Liver (tissue), 9 donors: ENCODE data around the gene CCDC88C. TPM values are rescaled to one million over a fixed set of nuclear protein-coding genes. Genes with fewer than 3 reads are reported as not detected.

Experiments used
- DNase-seq: peaks from one replicate; pipeline ENCODE4 v3.0.0-alpha.2; 2017; ENCODE audit warnings: low spot score
- H3K27ac ChIP-seq, 2 donors: one replicate each; pipeline ENCODE4 v1.7.0; 2013; ENCODE audit warnings: inconsistent platforms in 2 of 2, low read length in 2 of 2, control low read depth in 1 of 2, low read depth in 1 of 2, mild to moderate bottlenecking in 1 of 2
- H3K27me3 ChIP-seq, 4 donors: one replicate each; pipeline versions ENCODE4 v1.6.1 to v1.7.0; 2013; ENCODE audit warnings: low read length in 3 of 4, inconsistent platforms in 1 of 4, mild to moderate bottlenecking in 1 of 4, moderate library complexity in 1 of 4; ENCODE audit not compliant: control insufficient read depth in 4 of 4, insufficient read depth in 4 of 4
- H3K36me3 ChIP-seq, 4 donors: one replicate each; pipeline versions ENCODE4 v1.6.1 to v1.7.0; 2013; ENCODE audit warnings: low read length in 3 of 4, mild to moderate bottlenecking in 3 of 4, low read depth in 1 of 4, moderate library complexity in 1 of 4; ENCODE audit not compliant: control insufficient read depth in 4 of 4, insufficient read depth in 3 of 4
- H3K4me1 ChIP-seq, 4 donors: one replicate each; pipeline versions ENCODE4 v1.6.1 to v1.7.0; 2013; ENCODE audit warnings: low read length in 3 of 4, mild to moderate bottlenecking in 3 of 4, moderate library complexity in 1 of 4; ENCODE audit not compliant: control insufficient read depth in 4 of 4, insufficient read depth in 4 of 4
- H3K4me3 ChIP-seq, 3 donors: one replicate each; pipeline versions ENCODE4 v1.6.1 to v1.7.0; 2013; ENCODE audit warnings: low read length in 3 of 3, control low read depth in 1 of 3, low read depth in 1 of 3, mild to moderate bottlenecking in 1 of 3
- H3K9ac ChIP-seq, 2 donors: one replicate each; pipeline ENCODE4 v1.7.0; 2013; ENCODE audit warnings: low read length in 2 of 2, mild to moderate bottlenecking in 2 of 2, moderate library complexity in 2 of 2, control low read depth in 1 of 2, low read depth in 1 of 2
- H3K9me3 ChIP-seq, 4 donors: one replicate each; pipeline versions ENCODE4 v1.6.1 to v1.7.0; 2013; ENCODE audit warnings: low read length in 3 of 4; ENCODE audit not compliant: control insufficient read depth in 4 of 4
- EGR1 ChIP-seq, 2 donors: IDR thresholded peaks; 2 replicates each; pipeline ENCODE4 v1.6.1; 2016 to 2018; ENCODE audit warnings: antibody characterized with exemption in 2 of 2, low read depth in 2 of 2
- FOXA1 ChIP-seq: IDR thresholded peaks from 2 replicates; pipeline ENCODE4 v1.6.1; 2016; ENCODE audit warnings: antibody characterized with exemption
- FOXA2 ChIP-seq: IDR thresholded peaks from 2 replicates; pipeline ENCODE4 v1.6.1; 2016; ENCODE audit warnings: antibody characterized with exemption
- GABPA ChIP-seq, 2 donors: IDR thresholded peaks in 1 of 2; conservative IDR thresholded peaks in 1 of 2; 2 replicates each; pipeline ENCODE4 v1.6.1; 2016; ENCODE audit warnings: antibody characterized with exemption in 2 of 2, mild to moderate bottlenecking in 1 of 2, moderate library complexity in 1 of 2
- HNF4A ChIP-seq, 2 donors: conservative IDR thresholded peaks; 2 replicates each; pipeline ENCODE4 v1.6.1; 2016; ENCODE audit warnings: antibody characterized with exemption in 2 of 2, mild to moderate bottlenecking in 2 of 2
- HNF4G ChIP-seq: IDR thresholded peaks from 2 replicates; pipeline ENCODE4 v1.6.1; 2016; ENCODE audit warnings: antibody characterized with exemption
- JUND ChIP-seq, 2 donors: IDR thresholded peaks; 2 replicates each; pipeline ENCODE4 v1.6.1; 2016; ENCODE audit warnings: antibody characterized with exemption in 2 of 2
- NR2F2 ChIP-seq: IDR thresholded peaks from 2 replicates; pipeline ENCODE4 v1.6.1; 2016; ENCODE audit warnings: antibody characterized with exemption
- RAD21 ChIP-seq, 2 donors: IDR thresholded peaks; 2 replicates each; pipeline ENCODE4 v1.6.1; 2016; ENCODE audit warnings: antibody characterized with exemption in 2 of 2, mild to moderate bottlenecking in 2 of 2
- RXRA ChIP-seq, 2 donors: IDR thresholded peaks; 2 replicates each; pipeline ENCODE4 v1.6.1; 2017 to 2018; ENCODE audit warnings: antibody characterized with exemption in 2 of 2, mild to moderate bottlenecking in 1 of 2
- SP1 ChIP-seq: IDR thresholded peaks from 2 replicates; pipeline ENCODE4 v1.6.1; 2018; ENCODE audit warnings: antibody characterized with exemption, mild to moderate bottlenecking
- TAF1 ChIP-seq: conservative IDR thresholded peaks from 2 replicates; pipeline ENCODE4 v1.6.1; 2016; ENCODE audit warnings: antibody characterized with exemption, mild to moderate bottlenecking
- YY1 ChIP-seq: IDR thresholded peaks from 2 replicates; pipeline ENCODE4 v1.6.1; 2016; ENCODE audit warnings: antibody characterized with exemption, mild to moderate bottlenecking
- WGBS: extraction: QIAGEN DNeasy Blood & Tissue Kit; methylation state at CpG from one replicate; pipeline ENCODE4 v1.1.7; 2013; 5-methylcytosine and 5-hydroxymethylcytosine counted together
- polyA plus RNA-seq, 2 donors: library from polyadenylated mRNA; stranded (reverse) in 1 of 2; unstranded in 1 of 2; fragments of 200-250 nt in 1 of 2; fragments of >200 nt in 1 of 2; fragmentation: Nextera tagmentation in 1 of 2; extraction: Ambion mirVana in 1 of 2; gene quantifications; one replicate each; pipeline versions ENCODE4 v1.2.1 to v1.2.3, GENCODE V29; 2013 to 2015
- total RNA-seq, 2 donors: library from RNA; depleted of rRNA; stranded (reverse); fragments of >200 nt; gene quantifications; one replicate each; pipeline ENCODE4 v1.2.3, GENCODE V29; 2014
- TF ChIP-seq, protein P1 (sequence below): IDR thresholded peaks from 2 replicates; pipeline ENCODE4 v1.6.1; 2016; ENCODE audit warnings: antibody characterized with exemption
- TF ChIP-seq, protein P2 (sequence below): fragments of 150-350 bp; IDR thresholded peaks from 2 replicates; pipeline ENCODE4 v1.5.1; 2017; ENCODE audit warnings: improper control_type of control experiment, low read depth, low read length; ENCODE audit not compliant: missing input control
- TF ChIP-seq, protein P3 (sequence below): IDR thresholded peaks from 2 replicates; pipeline ENCODE4 v1.6.1; 2016; ENCODE audit warnings: antibody characterized with exemption
- TF ChIP-seq, protein P4 (sequence below): IDR thresholded peaks from 2 replicates; pipeline ENCODE4 v1.6.1; 2016; ENCODE audit warnings: antibody characterized with exemption
- TF ChIP-seq, protein P5 (sequence below): IDR thresholded peaks from 2 replicates; pipeline ENCODE4 v1.6.1; 2016; ENCODE audit warnings: antibody characterized with exemption, mild to moderate bottlenecking
- donor health status: healthy.
- donor health status: healthy.
- donor health status: healthy.
- donor health status: healthy.
- donor health status: healthy.

CCDC88C gene
- total and polyA plus RNA-seq, 4 donors, result 1.3 to 10.8 (median 4.0) TPM

DNA sequence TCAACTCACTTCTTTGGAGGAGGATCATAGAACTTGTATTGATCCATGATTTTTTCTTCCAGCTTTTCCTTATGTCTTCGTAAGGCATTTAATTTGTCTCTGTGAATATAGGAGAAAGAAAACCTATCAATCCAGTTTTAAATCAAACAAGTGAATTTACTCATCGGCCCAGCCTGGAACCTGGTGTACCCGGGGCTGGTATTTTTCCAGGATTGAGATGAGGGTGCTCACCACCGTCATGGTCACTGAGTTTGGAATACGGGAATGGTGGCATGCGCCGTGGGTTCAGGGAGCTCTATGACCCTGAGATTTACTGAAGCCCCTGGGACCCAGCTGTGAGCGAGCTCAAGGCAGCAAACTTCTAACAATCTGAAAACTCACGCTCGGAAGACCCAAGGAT is 126.6 kb downstream of the CCDC88C start:
- H3K36me3 ChIP-seq, result peaks cover 0 to 53% (median 13%) of the 10 kb centered on the region in 4 donors

DNA sequence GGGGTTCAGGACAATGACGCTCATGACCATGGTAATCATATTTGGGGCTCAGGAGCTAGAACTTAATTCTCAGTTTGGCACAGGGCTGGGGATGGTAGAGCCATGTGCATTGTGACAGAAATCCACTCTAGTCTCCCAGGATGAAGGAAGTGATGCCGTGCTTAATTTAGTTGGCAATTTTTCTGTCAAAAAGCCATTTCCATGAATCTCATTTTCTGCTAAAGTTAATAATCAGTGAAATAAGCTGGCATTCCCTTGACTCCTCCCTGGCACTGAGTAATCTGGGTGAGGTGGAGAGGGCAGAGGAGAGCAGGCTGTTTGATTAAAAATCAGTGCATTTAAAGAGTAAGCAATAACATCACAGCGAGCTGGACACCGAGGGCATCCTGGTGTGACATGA is 128.2 kb downstream of the CCDC88C start:
- Histone ChIP-seq H3K9me3 (no peaks in the 10 kb centered on the region), H3K27ac (no peak overlapping the region), H3K27me3 (no peaks in the 10 kb centered on the region), H3K4me1 (no peaks in the 10 kb centered on the region), H3K36me3 (peaks cover 0 to 52% (median 14%) of the 10 kb centered on the region in 4 donors), H3K9ac (no peak overlapping the region), H3K4me3 (no peak overlapping the region)
- WGBS, result 90% methylated on average over 4 of the region's 4 CpGs
- no peak for DNase-seq
- TF ChIP-seq, protein P1, sequence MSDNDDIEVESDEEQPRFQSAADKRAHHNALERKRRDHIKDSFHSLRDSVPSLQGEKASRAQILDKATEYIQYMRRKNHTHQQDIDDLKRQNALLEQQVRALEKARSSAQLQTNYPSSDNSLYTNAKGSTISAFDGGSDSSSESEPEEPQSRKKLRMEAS, result no peak
- TF ChIP-seq RXRA (IDR thresholded peaks at IDR 0.05), result no peak
- no peak for TF ChIP-seq FOXA2
- no peak for TF ChIP-seq GABPA (IDR thresholded peaks at IDR 0.05 in 1 of 2, conservative IDR thresholded peaks at IDR 0.05 in 1 of 2)
- TF ChIP-seq RAD21 (IDR thresholded peaks at IDR 0.05), result no peak
- no peak for TF ChIP-seq FOXA1
- TF ChIP-seq NR2F2, result no peak
- TF ChIP-seq YY1, result no peak
- TF ChIP-seq HNF4A (conservative IDR thresholded peaks at IDR 0.05), result no peak
- TF ChIP-seq EGR1 (IDR thresholded peaks at IDR 0.05; ENCODE audit: low read depth in 2 of 2), result no peak
- no peak for TF ChIP-seq SP1
- TF ChIP-seq, protein P2, sequence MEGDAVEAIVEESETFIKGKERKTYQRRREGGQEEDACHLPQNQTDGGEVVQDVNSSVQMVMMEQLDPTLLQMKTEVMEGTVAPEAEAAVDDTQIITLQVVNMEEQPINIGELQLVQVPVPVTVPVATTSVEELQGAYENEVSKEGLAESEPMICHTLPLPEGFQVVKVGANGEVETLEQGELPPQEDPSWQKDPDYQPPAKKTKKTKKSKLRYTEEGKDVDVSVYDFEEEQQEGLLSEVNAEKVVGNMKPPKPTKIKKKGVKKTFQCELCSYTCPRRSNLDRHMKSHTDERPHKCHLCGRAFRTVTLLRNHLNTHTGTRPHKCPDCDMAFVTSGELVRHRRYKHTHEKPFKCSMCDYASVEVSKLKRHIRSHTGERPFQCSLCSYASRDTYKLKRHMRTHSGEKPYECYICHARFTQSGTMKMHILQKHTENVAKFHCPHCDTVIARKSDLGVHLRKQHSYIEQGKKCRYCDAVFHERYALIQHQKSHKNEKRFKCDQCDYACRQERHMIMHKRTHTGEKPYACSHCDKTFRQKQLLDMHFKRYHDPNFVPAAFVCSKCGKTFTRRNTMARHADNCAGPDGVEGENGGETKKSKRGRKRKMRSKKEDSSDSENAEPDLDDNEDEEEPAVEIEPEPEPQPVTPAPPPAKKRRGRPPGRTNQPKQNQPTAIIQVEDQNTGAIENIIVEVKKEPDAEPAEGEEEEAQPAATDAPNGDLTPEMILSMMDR, result no peak
- no peak for TF ChIP-seq TAF1
- TF ChIP-seq JUND (IDR thresholded peaks at IDR 0.05), result no peak
- TF ChIP-seq, protein P3, sequence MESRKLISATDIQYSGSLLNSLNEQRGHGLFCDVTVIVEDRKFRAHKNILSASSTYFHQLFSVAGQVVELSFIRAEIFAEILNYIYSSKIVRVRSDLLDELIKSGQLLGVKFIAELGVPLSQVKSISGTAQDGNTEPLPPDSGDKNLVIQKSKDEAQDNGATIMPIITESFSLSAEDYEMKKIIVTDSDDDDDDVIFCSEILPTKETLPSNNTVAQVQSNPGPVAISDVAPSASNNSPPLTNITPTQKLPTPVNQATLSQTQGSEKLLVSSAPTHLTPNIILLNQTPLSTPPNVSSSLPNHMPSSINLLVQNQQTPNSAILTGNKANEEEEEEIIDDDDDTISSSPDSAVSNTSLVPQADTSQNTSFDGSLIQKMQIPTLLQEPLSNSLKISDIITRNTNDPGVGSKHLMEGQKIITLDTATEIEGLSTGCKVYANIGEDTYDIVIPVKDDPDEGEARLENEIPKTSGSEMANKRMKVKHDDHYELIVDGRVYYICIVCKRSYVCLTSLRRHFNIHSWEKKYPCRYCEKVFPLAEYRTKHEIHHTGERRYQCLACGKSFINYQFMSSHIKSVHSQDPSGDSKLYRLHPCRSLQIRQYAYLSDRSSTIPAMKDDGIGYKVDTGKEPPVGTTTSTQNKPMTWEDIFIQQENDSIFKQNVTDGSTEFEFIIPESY, result no peak
- TF ChIP-seq, protein P4, sequence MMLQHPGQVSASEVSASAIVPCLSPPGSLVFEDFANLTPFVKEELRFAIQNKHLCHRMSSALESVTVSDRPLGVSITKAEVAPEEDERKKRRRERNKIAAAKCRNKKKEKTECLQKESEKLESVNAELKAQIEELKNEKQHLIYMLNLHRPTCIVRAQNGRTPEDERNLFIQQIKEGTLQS, result no peak
- TF ChIP-seq, protein P5, sequence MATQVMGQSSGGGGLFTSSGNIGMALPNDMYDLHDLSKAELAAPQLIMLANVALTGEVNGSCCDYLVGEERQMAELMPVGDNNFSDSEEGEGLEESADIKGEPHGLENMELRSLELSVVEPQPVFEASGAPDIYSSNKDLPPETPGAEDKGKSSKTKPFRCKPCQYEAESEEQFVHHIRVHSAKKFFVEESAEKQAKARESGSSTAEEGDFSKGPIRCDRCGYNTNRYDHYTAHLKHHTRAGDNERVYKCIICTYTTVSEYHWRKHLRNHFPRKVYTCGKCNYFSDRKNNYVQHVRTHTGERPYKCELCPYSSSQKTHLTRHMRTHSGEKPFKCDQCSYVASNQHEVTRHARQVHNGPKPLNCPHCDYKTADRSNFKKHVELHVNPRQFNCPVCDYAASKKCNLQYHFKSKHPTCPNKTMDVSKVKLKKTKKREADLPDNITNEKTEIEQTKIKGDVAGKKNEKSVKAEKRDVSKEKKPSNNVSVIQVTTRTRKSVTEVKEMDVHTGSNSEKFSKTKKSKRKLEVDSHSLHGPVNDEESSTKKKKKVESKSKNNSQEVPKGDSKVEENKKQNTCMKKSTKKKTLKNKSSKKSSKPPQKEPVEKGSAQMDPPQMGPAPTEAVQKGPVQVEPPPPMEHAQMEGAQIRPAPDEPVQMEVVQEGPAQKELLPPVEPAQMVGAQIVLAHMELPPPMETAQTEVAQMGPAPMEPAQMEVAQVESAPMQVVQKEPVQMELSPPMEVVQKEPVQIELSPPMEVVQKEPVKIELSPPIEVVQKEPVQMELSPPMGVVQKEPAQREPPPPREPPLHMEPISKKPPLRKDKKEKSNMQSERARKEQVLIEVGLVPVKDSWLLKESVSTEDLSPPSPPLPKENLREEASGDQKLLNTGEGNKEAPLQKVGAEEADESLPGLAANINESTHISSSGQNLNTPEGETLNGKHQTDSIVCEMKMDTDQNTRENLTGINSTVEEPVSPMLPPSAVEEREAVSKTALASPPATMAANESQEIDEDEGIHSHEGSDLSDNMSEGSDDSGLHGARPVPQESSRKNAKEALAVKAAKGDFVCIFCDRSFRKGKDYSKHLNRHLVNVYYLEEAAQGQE, result no peak
- TF ChIP-seq HNF4G, result no peak

More for the DNA sequence above, 126.6 kb downstream of the CCDC88C start:
- no peaks in the 10 kb centered on the region for H3K27me3 ChIP-seq
- no peak overlapping the region for H3K9ac ChIP-seq
- DNase-seq, result no peak
- no peaks in the 10 kb centered on the region for H3K4me1 ChIP-seq
- TF ChIP-seq HNF4A (conservative IDR thresholded peaks at IDR 0.05), result no peak
- no peak for TF ChIP-seq FOXA2
- TF ChIP-seq, protein P1, result no peak
- no peak for TF ChIP-seq SP1
- TF ChIP-seq GABPA (IDR thresholded peaks at IDR 0.05 in 1 of 2, conservative IDR thresholded peaks at IDR 0.05 in 1 of 2), result no peak
- H3K9me3 ChIP-seq, result no peaks in the 10 kb centered on the region
- no peak overlapping the region for H3K27ac ChIP-seq
- WGBS, result 91% methylated on average over 10 of the region's 10 CpGs
- H3K4me3 ChIP-seq, result no peak overlapping the region
